ENCODE measurements around the gene GCAT. TPM values are rescaled to one million over a fixed set of nuclear protein-coding genes. Genes with fewer than 3 reads are reported as not detected.
A peak's percentile ranks its signal among the peaks of the same experiment; 100 is the strongest.

GCAT gene
- total RNA-seq, 3 donors from 2014 or later = 17.3 to 23.7 (median 21.6) TPM

DNA sequence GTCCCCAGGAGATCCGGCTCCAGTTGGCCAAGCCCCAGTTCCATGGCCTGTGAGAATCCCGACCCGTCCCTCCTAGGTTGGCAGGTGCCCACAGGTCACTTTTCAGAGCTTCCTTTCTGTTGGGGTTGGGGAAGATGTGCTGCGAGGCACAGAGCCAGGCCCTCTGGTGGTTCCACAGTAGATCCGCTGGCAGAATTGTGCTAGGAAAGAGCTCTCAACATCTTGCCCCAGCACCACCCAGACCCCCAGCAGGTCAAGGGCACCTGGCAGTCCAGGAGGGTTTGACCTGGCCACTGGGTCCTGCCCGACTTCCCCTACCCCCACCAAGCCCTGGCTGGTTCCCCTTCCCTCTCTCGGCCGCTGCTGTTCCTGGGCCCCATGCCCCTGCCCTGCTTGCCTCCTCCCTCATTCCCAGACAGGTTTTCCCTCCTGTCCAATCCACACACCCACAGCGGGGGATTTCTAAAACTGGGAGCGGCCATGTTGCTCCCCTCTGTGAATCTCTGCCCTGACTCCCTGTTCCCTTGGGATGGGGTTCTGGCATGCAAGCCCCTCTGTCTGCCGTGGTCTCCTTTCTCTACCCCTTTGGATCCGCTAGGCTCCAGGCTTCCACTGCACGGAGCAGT is 26.2 kb upstream of the GCAT start:
- Histone ChIP-seq H3K4me3 (no peak overlapping the region), H3K4me1 (peaks cover 10% of the 10 kb centered on the region in 2 donors), H3K27ac (peak overlapping the region; percentile 58 to 63), H3K27me3 (no peaks in the 10 kb centered on the region), H3K36me3 (no peaks in the 10 kb centered on the region), H3K9me3 (no peaks in the 10 kb centered on the region)
- intact Hi-C loops (cut with DNase I; ENCODE audit: low total_unique reads) = no loop called here
- DNase-seq (ENCODE audit: low spot score in 2 of 2) = peak; percentile 55 to 81
- no peak for TF ChIP-seq POLR2A (IDR thresholded peaks at IDR 0.05)
- TF ChIP-seq POLR2AphosphoS5 (IDR thresholded peaks at IDR 0.05) = no peak
- TF ChIP-seq, protein P1, sequence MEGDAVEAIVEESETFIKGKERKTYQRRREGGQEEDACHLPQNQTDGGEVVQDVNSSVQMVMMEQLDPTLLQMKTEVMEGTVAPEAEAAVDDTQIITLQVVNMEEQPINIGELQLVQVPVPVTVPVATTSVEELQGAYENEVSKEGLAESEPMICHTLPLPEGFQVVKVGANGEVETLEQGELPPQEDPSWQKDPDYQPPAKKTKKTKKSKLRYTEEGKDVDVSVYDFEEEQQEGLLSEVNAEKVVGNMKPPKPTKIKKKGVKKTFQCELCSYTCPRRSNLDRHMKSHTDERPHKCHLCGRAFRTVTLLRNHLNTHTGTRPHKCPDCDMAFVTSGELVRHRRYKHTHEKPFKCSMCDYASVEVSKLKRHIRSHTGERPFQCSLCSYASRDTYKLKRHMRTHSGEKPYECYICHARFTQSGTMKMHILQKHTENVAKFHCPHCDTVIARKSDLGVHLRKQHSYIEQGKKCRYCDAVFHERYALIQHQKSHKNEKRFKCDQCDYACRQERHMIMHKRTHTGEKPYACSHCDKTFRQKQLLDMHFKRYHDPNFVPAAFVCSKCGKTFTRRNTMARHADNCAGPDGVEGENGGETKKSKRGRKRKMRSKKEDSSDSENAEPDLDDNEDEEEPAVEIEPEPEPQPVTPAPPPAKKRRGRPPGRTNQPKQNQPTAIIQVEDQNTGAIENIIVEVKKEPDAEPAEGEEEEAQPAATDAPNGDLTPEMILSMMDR (IDR thresholded peaks at IDR 0.05) = peak in 2 of 3 donors; percentile 44 to 59

DNA sequence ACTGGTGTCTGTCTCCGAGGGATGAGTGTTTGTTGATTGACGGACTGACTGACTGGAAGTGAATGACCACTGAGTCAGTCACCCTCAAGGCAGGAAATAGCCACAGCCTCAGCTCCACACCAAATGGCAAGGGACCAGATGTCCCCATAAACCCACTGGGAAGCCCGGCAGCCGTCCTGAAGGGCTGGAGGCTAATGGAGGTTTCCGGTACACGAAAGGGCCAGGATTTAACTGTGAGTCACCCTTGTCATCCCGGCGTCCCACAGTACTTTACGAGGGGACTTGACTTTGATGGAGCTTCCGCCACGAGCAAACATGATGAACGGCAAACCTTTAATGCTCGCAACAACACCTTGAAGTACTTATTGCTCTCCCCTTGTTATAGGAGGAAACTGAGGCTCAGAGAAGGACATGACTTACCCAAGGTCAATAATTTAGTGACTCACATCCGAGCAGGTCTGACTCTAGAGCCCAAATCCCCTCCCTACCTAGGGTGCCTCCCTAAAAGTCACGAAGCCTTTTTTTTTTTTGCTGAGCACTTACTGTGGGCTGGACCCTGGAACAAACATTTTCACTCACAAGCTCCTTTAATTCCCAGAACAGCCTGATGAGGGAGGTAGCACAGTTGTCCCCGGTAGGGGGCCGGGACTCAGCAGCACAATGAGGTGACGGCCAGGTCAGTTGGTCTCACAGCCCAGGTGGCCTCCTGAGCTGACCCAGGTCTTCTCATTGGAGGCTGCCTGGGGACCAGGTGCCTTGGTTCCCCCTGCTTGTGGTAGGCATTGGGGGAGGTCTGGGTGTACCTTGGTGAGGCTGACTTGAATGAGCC is 25.2 kb upstream of the GCAT start:
- intact Hi-C loops (cut with DNase I; ENCODE audit: low total_unique reads) = no loop called here
- no peaks in the 10 kb centered on the region for H3K36me3 ChIP-seq

DNA sequence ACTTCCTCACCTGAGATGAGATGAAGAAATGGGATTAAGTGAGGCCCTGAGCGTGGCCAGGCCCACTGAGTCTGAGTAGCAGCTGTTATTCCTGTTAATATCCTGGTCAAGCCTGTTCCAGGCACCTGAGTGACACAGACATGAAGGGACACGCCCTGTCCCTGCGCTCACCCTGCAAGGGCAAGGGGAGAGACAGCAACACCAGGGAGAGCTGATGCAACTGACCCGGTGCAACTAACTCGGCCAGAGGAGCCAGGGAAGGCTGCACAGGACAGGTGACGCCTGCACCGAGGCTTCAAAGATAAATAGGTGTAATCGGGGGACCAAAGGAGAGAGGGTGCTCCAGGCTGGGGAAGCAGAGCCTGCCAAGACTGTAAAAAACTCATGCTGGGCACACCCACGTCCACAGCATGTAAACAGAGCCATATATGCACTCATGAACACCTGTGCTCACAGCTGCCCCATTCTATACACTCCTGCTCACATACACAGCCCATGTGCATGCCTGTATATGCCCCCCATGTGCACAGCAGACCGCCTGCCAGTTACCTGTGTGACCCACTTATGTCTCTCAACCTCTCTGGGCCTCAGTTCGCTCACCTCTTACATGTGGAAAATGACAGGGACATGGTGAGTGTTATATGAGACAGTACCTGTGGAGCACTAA is 22.8 kb upstream of the GCAT start:
- intact Hi-C loops (cut with DNase I; ENCODE audit: low total_unique reads) = no loop called here
- TF ChIP-seq POLR2A (IDR thresholded peaks at IDR 0.05) (no peak), POLR2AphosphoS5 (IDR thresholded peaks at IDR 0.05) (no peak)
- TF ChIP-seq, protein P1 (IDR thresholded peaks at IDR 0.05) = no peak
- Histone ChIP-seq H3K27ac (peak overlapping the region; percentile 58 to 68), H3K4me1 (peaks cover 6 to 7% of the 10 kb centered on the region in 2 donors), H3K4me3 (no peak overlapping the region), H3K27me3 (no peaks in the 10 kb centered on the region), H3K36me3 (no peaks in the 10 kb centered on the region), H3K9me3 (no peaks in the 10 kb centered on the region)
- DNase-seq (ENCODE audit: low spot score in 2 of 2) = peak; percentile 59 to 72

More for the DNA sequence above, 25.2 kb upstream of the GCAT start:
- no peak for DNase-seq (ENCODE audit: low spot score in 2 of 2)
- H3K4me3 ChIP-seq = no peak overlapping the region
- TF ChIP-seq, protein P1 (IDR thresholded peaks at IDR 0.05) = no peak
- no peak for TF ChIP-seq POLR2A (IDR thresholded peaks at IDR 0.05)
- TF ChIP-seq POLR2AphosphoS5 (IDR thresholded peaks at IDR 0.05) = no peak
- H3K4me1 ChIP-seq = peaks cover 6 to 7% of the 10 kb centered on the region in 2 donors
- H3K27me3 ChIP-seq = no peaks in the 10 kb centered on the region
- no peaks in the 10 kb centered on the region for H3K9me3 ChIP-seq
- no peak overlapping the region for H3K27ac ChIP-seq

DNA sequence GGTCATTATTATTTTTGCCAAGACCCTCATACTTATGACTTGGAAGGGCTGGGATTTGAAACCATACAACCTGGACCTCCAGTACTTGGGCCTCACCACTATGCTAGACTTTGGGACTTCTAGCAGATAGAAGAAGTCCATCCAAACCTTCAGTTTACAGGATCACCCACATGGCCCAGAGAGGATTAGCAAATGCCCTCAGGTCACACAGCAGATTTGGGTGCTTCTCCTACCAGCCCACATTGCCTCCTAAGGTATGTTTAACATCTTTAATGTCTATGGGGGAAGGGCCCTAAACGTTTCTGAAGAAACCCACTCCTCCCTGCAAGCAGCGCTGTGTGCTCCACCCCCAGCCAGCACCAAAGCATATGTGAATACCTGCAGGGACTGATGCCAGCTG is 17.5 kb upstream of the GCAT start:
- intact Hi-C loops (cut with DNase I; ENCODE audit: low total_unique reads) = loop anchor here (10.0 kb wide), 1 partner anchor 135 kb away; the partner anchor contains the start of gene PDXP
- Histone ChIP-seq H3K9me3 (no peaks in the 10 kb centered on the region), H3K4me1 (no peaks in the 10 kb centered on the region), H3K36me3 (no peaks in the 10 kb centered on the region), H3K27me3 (no peaks in the 10 kb centered on the region), H3K4me3 (no peak overlapping the region), H3K27ac (no peak overlapping the region)
- DNase-seq (ENCODE audit: low spot score in 2 of 2) = no peak
- no peak for TF ChIP-seq POLR2A (IDR thresholded peaks at IDR 0.05)
- no peak for TF ChIP-seq POLR2AphosphoS5 (IDR thresholded peaks at IDR 0.05)
- TF ChIP-seq, protein P1 (IDR thresholded peaks at IDR 0.05) = no peak
